GM12873 (cell line): ENCODE results near the gene CCNYL1.

Experiments used
- CTCF ChIP-seq: IDR thresholded peaks from 2 replicates; pipeline ENCODE4 v1.5.1; 2012; ENCODE audit warnings: low read depth, mild to moderate bottlenecking, moderate library complexity, low read length, control low read depth; ENCODE audit not compliant: insufficient read depth; ENCODE audit errors: missing control alignments

Gene CCNYL1

GRCh38 chr2:207767461-207768167, 56.2 kb downstream of the CCNYL1 start:
- peak; percentile 39 for TF ChIP-seq CTCF

- no peak for TF ChIP-seq CTCF
Measured at GRCh38 chr2:207768168-207768865, 56.9 kb downstream of the CCNYL1 start.

- TF ChIP-seq CTCF, result no peak
Measured at GRCh38 chr2:207768866-207769596, 57.6 kb downstream of the CCNYL1 start.

- TF ChIP-seq CTCF, result no peak
Measured at GRCh38 chr2:207770602-207771404, 59.4 kb downstream of the CCNYL1 start.

- no peak for TF ChIP-seq CTCF
Measured at GRCh38 chr2:207771421-207771820, 60.0 kb downstream of the CCNYL1 start.

- no peak for TF ChIP-seq CTCF
Measured at GRCh38 chr2:207772081-207772843, 60.8 kb downstream of the CCNYL1 start.
